Measurements from ENCODE around the gene SLC1A6.
"Not testable (repeated sequence)": the region's sequence is repeated elsewhere in the genome, so short reads cannot be mapped to it uniquely, and the experiment has no call there.

The SLC1A6 gene

DNA sequence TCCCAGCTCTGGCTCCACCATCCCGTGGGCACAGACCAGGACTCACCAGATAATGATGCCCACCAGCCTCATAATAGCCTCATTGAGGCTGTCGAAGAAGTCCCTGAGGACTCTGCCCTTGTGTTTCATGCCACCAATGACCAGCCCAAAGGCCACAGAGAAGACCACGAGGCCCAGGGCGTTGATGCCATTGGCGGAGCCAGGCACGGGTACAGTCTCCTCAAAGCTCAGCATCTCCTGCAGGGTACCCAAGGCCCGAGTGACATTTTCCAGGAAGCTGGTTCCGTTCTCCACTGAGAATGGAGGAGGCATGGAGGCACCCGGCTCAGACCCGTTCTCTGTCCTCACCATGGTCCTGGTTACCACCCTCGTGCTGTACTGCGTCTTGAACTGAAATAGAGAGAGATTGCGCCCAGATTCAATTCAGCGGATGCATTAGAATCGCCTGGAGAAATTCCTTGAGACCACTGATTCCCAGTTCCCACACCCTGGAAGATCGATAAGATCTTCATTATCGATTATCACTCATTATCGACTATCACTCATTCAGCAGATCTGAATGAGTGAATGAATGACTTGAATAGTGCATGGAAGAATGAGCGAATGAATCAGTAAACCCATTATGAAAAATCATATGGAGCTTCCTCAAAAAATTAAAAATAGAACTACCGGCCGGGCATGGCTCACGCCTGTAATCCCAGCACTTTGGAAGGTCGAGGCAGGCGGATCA lies 17.5 kb downstream of the SLC1A6 start:
- no peak overlapping the region for H3K4me3 ChIP-seq (ENCODE audit: insufficient read depth, low read depth, low read length, poor library complexity, severe bottlenecking)
- no peaks in the 10 kb centered on the region for H3K4me1 ChIP-seq (ENCODE audit: control insufficient read depth, insufficient read depth, low read length, poor library complexity, severe bottlenecking)
- H3K36me3 ChIP-seq (ENCODE audit: control insufficient read depth, insufficient read depth, low read length) = no peaks in the 10 kb centered on the region
- no peak overlapping the region for H3K27ac ChIP-seq (ENCODE audit: insufficient read depth, low read length, poor library complexity, severe bottlenecking)
- peaks cover 7% of the 10 kb centered on the region for H3K9me3 ChIP-seq (ENCODE audit: control insufficient read depth, low read length)
- DNase-seq = no peak
- no peaks in the 10 kb centered on the region for H3K27me3 ChIP-seq (replicated peaks; ENCODE audit: control insufficient read depth, insufficient read depth, low read length, poor library complexity, severe bottlenecking)

DNA sequence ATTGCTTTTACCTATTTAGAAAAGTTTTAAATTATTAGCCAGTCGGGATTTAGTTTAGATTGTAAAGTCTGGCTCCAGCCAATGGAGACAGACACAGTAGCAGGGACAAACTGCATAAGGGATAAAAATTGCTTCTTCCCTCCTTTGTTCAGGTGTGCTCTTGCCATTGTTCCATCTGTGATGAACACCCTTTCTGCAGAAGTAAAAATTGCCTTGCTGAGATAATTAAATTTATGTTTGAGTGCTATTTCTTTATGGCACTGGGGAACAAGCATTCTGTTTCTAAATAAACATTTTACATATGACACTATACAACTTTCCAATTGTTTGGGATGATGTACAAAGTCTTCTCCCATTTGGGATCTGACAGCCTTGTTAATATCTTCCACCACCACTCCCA lies 20.4 kb downstream of the SLC1A6 start:
- Histone ChIP-seq H3K27ac (ENCODE audit: insufficient read depth, low read length, poor library complexity, severe bottlenecking) (no peak overlapping the region), H3K9me3 (ENCODE audit: control insufficient read depth, low read length) (peaks cover 7% of the 10 kb centered on the region), H3K36me3 (ENCODE audit: control insufficient read depth, insufficient read depth, low read length) (no peaks in the 10 kb centered on the region), H3K4me1 (ENCODE audit: control insufficient read depth, insufficient read depth, low read length, poor library complexity, severe bottlenecking) (no peaks in the 10 kb centered on the region), H3K4me3 (ENCODE audit: insufficient read depth, low read depth, low read length, poor library complexity, severe bottlenecking) (no peak overlapping the region), H3K27me3 (replicated peaks; ENCODE audit: control insufficient read depth, insufficient read depth, low read length, poor library complexity, severe bottlenecking) (no peaks in the 10 kb centered on the region)
- DNase-seq = no peak

DNA sequence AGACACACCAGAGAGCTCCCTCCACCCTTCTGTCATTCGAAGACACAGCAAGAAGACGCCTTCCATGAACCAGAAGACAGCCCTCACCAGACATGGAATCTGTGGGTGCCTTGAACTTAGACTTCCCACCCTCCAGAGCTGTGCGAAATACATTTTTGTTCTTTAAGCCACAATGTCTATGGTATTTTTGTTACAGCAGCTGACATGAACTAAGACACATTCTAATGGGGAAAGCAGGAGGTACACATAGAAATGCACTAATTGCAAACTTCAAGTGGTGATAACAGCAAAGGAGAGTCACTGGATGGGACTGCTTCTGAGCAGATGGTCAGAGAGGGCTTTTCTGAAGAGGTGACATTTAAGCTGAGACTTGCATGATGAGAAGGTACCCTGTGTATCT lies 22.2 kb downstream of the SLC1A6 start:
- H3K4me1 ChIP-seq (ENCODE audit: control insufficient read depth, insufficient read depth, low read length, poor library complexity, severe bottlenecking) = no peaks in the 10 kb centered on the region
- H3K27me3 ChIP-seq (replicated peaks; ENCODE audit: control insufficient read depth, insufficient read depth, low read length, poor library complexity, severe bottlenecking) = no peaks in the 10 kb centered on the region
- H3K9me3 ChIP-seq (ENCODE audit: control insufficient read depth, low read length) = peaks cover 7% of the 10 kb centered on the region
- no peak for DNase-seq
- no peak overlapping the region for H3K4me3 ChIP-seq (ENCODE audit: insufficient read depth, low read depth, low read length, poor library complexity, severe bottlenecking)
- no peaks in the 10 kb centered on the region for H3K36me3 ChIP-seq (ENCODE audit: control insufficient read depth, insufficient read depth, low read length)
- H3K27ac ChIP-seq (ENCODE audit: insufficient read depth, low read length, poor library complexity, severe bottlenecking) = no peak overlapping the region

DNA sequence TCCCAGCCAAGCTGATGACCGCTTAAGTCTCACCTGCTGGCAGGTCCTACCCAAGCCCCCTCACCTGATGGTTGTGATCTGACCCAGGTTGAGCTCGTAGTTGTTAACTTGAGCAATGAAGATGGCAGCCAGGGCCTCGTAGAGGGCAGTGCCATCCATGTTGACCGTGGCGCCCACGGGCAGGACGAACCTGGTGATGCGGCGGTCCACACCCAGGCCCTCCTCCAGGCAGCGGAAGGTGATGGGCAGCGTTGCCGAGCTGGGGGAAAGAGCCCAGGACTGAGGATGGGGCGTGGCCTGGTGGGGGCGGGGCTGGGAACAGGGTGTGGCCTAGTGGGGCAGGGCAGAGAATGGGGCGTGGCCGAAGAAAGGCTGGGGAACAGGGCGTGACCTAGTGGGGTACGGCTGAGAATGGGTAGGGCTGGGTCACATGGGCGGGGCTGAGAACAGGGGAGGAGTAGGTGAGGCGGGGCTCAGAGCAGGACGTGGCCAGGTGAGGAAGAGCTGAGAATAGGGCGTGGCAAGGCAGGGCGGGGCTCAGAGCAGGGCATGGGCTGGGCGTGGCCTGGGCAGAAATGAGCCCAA lies 25.5 kb downstream of the SLC1A6 start:
- Histone ChIP-seq H3K36me3 (ENCODE audit: control insufficient read depth, insufficient read depth, low read length) (no peaks in the 10 kb centered on the region), H3K27me3 (replicated peaks; ENCODE audit: control insufficient read depth, insufficient read depth, low read length, poor library complexity, severe bottlenecking) (no peaks in the 10 kb centered on the region), H3K4me1 (ENCODE audit: control insufficient read depth, insufficient read depth, low read length, poor library complexity, severe bottlenecking) (no peaks in the 10 kb centered on the region), H3K9me3 (ENCODE audit: control insufficient read depth, low read length) (peaks cover 7% of the 10 kb centered on the region), H3K27ac (ENCODE audit: insufficient read depth, low read length, poor library complexity, severe bottlenecking) (no peak overlapping the region), H3K4me3 (ENCODE audit: insufficient read depth, low read depth, low read length, poor library complexity, severe bottlenecking) (no peak overlapping the region)
- DNase-seq = no peak

DNA sequence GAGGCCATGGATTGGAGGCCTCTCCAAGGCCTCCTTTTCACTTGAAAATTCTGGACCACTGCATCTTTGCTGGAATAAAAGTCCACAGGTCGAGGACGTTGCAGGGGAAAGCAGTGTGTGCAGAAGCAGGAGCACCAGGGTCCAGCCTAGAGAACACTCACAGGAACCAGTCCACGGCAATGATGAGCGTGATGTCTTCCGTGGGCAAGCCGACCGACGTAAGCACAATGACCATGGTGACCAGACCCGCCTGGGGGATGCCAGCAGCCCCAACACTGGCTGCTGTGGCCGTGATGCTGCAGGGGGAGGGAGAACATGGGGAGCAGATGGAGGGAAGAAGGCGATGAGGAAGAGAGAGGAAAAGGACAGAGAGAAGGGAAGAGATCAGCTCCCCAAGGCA lies 26.9 kb downstream of the SLC1A6 start:
- H3K36me3 ChIP-seq (ENCODE audit: control insufficient read depth, insufficient read depth, low read length) = no peaks in the 10 kb centered on the region
- DNase-seq = no peak
- H3K4me1 ChIP-seq (ENCODE audit: control insufficient read depth, insufficient read depth, low read length, poor library complexity, severe bottlenecking) = no peaks in the 10 kb centered on the region

DNA sequence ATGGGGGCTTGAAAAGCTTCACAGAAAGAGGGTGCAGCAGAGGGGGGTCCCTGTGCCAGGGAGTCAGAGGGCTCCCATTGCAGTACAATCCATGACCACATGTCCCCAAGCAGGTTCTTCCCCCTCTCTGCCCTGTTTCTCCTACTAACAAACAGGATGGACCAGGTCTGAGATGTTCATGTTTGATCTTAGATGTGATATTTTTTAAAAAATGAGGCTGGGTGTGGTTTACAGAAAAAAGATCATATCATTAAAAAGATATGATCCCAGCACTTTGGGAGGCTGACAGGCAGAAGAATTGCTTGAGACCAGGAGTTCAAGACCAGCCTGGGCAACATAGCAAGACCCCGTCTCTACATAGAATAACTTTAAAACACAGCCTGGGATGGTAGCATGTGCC lies 29.2 kb downstream of the SLC1A6 start:
- H3K27me3 ChIP-seq (replicated peaks; ENCODE audit: control insufficient read depth, insufficient read depth, low read length, poor library complexity, severe bottlenecking) = no peaks in the 10 kb centered on the region
- no peaks in the 10 kb centered on the region for H3K36me3 ChIP-seq (ENCODE audit: control insufficient read depth, insufficient read depth, low read length)
- no peaks in the 10 kb centered on the region for H3K9me3 ChIP-seq (ENCODE audit: control insufficient read depth, low read length)
- no peak overlapping the region for H3K4me3 ChIP-seq (ENCODE audit: insufficient read depth, low read depth, low read length, poor library complexity, severe bottlenecking)
- H3K27ac ChIP-seq (ENCODE audit: insufficient read depth, low read length, poor library complexity, severe bottlenecking) = no peak overlapping the region
- DNase-seq = no peak
- H3K4me1 ChIP-seq (ENCODE audit: control insufficient read depth, insufficient read depth, low read length, poor library complexity, severe bottlenecking) = no peaks in the 10 kb centered on the region

More for the DNA sequence above, 26.9 kb downstream of the SLC1A6 start:
- no peak overlapping the region for H3K4me3 ChIP-seq (ENCODE audit: insufficient read depth, low read depth, low read length, poor library complexity, severe bottlenecking)
- H3K27ac ChIP-seq (ENCODE audit: insufficient read depth, low read length, poor library complexity, severe bottlenecking) = no peak overlapping the region
- H3K27me3 ChIP-seq (replicated peaks; ENCODE audit: control insufficient read depth, insufficient read depth, low read length, poor library complexity, severe bottlenecking) = no peaks in the 10 kb centered on the region
- no peaks in the 10 kb centered on the region for H3K9me3 ChIP-seq (ENCODE audit: control insufficient read depth, low read length)

DNA sequence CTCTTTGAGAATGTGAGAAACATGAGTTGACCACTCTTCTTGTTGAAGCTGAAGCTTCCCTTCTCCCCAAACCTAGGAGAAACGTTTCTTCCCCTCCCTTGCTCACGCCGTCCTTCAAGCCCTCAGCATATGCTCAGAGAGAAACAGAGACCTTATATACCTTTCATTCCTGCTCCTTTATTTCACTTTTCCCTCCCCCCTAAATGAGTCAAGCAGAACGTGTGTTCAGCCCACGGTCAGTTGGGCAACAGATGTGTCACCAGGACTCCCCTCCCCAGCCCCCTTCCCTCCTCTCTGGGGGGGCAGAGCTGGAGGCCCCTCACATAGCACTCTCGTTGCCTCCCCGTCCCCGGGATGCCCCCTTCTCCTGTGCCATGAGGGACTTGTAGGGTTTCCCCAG lies 29.8 kb downstream of the SLC1A6 start:
- Histone ChIP-seq H3K4me1 (ENCODE audit: control insufficient read depth, insufficient read depth, low read length, poor library complexity, severe bottlenecking) (no peaks in the 10 kb centered on the region), H3K4me3 (ENCODE audit: insufficient read depth, low read depth, low read length, poor library complexity, severe bottlenecking) (no peak overlapping the region), H3K27me3 (replicated peaks; ENCODE audit: control insufficient read depth, insufficient read depth, low read length, poor library complexity, severe bottlenecking) (no peaks in the 10 kb centered on the region), H3K27ac (ENCODE audit: insufficient read depth, low read length, poor library complexity, severe bottlenecking) (no peak overlapping the region), H3K36me3 (ENCODE audit: control insufficient read depth, insufficient read depth, low read length) (no peaks in the 10 kb centered on the region), H3K9me3 (ENCODE audit: control insufficient read depth, low read length) (no peaks in the 10 kb centered on the region)
- DNase-seq = no peak

DNA sequence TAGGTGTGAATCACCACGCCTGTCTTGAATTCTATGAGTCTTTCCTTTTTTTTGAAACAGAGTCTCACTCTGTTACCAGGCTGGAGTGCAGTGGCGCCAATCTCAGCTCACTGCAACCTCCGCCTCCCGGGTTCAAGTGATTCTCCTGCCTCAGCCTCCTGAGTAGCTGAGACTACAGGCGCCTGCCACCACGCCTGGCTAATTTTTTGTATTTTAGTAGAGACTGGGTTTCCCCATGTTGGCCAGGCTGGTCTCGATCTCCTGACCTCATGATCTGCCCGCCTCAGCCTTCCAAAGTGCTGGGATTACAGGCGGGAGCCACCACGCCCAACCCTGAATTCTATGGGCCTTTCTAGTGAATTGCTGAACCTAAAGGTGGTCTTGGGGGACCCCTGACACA lies 30.3 kb downstream of the SLC1A6 start:
- not testable (repeated sequence) for H3K36me3 ChIP-seq (ENCODE audit: control insufficient read depth, insufficient read depth, low read length); H3K9me3 ChIP-seq (ENCODE audit: control insufficient read depth, low read length); H3K27ac ChIP-seq (ENCODE audit: insufficient read depth, low read length, poor library complexity, severe bottlenecking); DNase-seq; H3K4me1 ChIP-seq (ENCODE audit: control insufficient read depth, insufficient read depth, low read length, poor library complexity, severe bottlenecking); H3K4me3 ChIP-seq (ENCODE audit: insufficient read depth, low read depth, low read length, poor library complexity, severe bottlenecking); H3K27me3 ChIP-seq (replicated peaks; ENCODE audit: control insufficient read depth, insufficient read depth, low read length, poor library complexity, severe bottlenecking)

DNA sequence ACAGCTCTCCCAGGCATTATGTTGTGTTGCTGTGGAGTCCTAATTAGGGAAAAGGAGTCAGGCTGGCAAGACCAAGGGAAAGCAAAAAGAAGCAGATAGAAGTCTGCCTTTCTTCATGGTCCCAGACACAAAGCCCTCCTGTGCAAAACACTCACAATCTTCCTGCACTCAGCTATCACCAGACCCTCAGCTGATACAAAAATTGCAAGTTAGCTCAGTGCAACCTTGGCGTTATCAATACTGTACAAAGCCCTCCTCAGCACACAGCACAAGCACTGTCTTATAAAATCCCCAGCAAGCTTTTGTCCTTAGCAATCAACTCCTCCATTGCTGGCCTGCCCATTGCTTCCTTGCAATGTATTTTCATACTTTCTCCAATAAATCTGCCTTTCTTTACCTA lies 35.2 kb downstream of the SLC1A6 start:
- Histone ChIP-seq H3K4me3 (ENCODE audit: insufficient read depth, low read depth, low read length, poor library complexity, severe bottlenecking) (no peak overlapping the region), H3K36me3 (ENCODE audit: control insufficient read depth, insufficient read depth, low read length) (no peaks in the 10 kb centered on the region), H3K27ac (ENCODE audit: insufficient read depth, low read length, poor library complexity, severe bottlenecking) (no peak overlapping the region), H3K27me3 (replicated peaks; ENCODE audit: control insufficient read depth, insufficient read depth, low read length, poor library complexity, severe bottlenecking) (no peaks in the 10 kb centered on the region), H3K4me1 (ENCODE audit: control insufficient read depth, insufficient read depth, low read length, poor library complexity, severe bottlenecking) (no peaks in the 10 kb centered on the region), H3K9me3 (ENCODE audit: control insufficient read depth, low read length) (no peaks in the 10 kb centered on the region)
- no peak for DNase-seq

DNA sequence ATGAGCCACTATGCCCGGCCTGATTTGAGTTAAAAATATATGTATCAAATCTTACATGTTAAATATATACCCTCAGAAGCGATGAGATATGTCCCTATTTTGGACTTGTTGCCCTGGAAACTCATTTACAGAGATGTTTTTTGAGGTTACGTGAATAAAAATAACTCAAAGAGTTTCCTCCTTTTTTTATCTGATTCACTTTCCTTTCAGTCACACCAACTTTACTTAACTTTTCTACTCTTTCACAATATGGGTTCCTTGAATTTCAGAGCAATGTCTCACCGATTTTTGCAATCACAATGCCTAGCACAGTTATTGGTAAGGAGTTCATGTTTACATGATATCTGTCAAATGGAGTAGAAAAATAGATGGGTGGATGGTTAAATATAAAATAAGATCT lies 36.1 kb downstream of the SLC1A6 start:
- no peaks in the 10 kb centered on the region for H3K27me3 ChIP-seq (replicated peaks; ENCODE audit: control insufficient read depth, insufficient read depth, low read length, poor library complexity, severe bottlenecking)
- H3K27ac ChIP-seq (ENCODE audit: insufficient read depth, low read length, poor library complexity, severe bottlenecking) = no peak overlapping the region
- DNase-seq = no peak
- H3K4me3 ChIP-seq (ENCODE audit: insufficient read depth, low read depth, low read length, poor library complexity, severe bottlenecking) = no peak overlapping the region
- no peaks in the 10 kb centered on the region for H3K4me1 ChIP-seq (ENCODE audit: control insufficient read depth, insufficient read depth, low read length, poor library complexity, severe bottlenecking)
- no peaks in the 10 kb centered on the region for H3K36me3 ChIP-seq (ENCODE audit: control insufficient read depth, insufficient read depth, low read length)
- H3K9me3 ChIP-seq (ENCODE audit: control insufficient read depth, low read length) = no peaks in the 10 kb centered on the region

Data from effector memory CD4-positive, alpha-beta T cell (primary cell).